Loucy (cell line): Measurements from ENCODE around the gene BMERB1.

Experiments
- H2AFZ ChIP-seq: fragments of 200-600 bp; sonication (generic); 2 replicates; pipeline ENCODE4 v1.6.0; 2016; ENCODE audit warnings: antibody characterized with exemption, mild to moderate bottlenecking, low read length, moderate library complexity
- H3F3A ChIP-seq: fragments of 200-600 bp; 2 replicates; pipeline ENCODE4 v1.6.0; 2016; ENCODE audit warnings: antibody characterized with exemption, low read depth, mild to moderate bottlenecking
- H3K27me3 ChIP-seq: fragments of 200-600 bp; sonication (generic); 2 replicates; pipeline ENCODE4 v1.6.1; 2014; ENCODE audit warnings: low read length, mild to moderate bottlenecking; ENCODE audit not compliant: insufficient read depth, poor library complexity, severe bottlenecking
- H3K36me3 ChIP-seq: fragments of 200-600 bp; sonication (generic); 2 replicates; pipeline ENCODE4 v1.6.1; 2016; ENCODE audit warnings: low read length; ENCODE audit not compliant: insufficient read depth
- H3K4me1 ChIP-seq: fragments of 200-600 bp; sonication (generic); 2 replicates; pipeline ENCODE4 v1.5.1; 2014; ENCODE audit warnings: low read length, mild to moderate bottlenecking; ENCODE audit not compliant: insufficient read depth, poor library complexity, severe bottlenecking
- H3K4me2 ChIP-seq: fragments of 200-600 bp; sonication (generic); 2 replicates; pipeline ENCODE4 v1.6.0; 2014; ENCODE audit warnings: antibody characterized with exemption, low read length, low read depth, mild to moderate bottlenecking; ENCODE audit not compliant: poor library complexity, severe bottlenecking
- H3K4me3 ChIP-seq: fragments of 200-600 bp; sonication (generic); 2 replicates; pipeline ENCODE4 v1.5.1; 2014; ENCODE audit warnings: low read length, mild to moderate bottlenecking, mixed read lengths; ENCODE audit not compliant: poor library complexity, severe bottlenecking
- H3K79me2 ChIP-seq: fragments of 200-600 bp; sonication (generic); 2 replicates; pipeline ENCODE4 v1.6.1; 2014; ENCODE audit warnings: low read length; ENCODE audit not compliant: insufficient read depth
- H3K9ac ChIP-seq: fragments of 200-600 bp; sonication (generic); 2 replicates; pipeline ENCODE4 v1.6.0; 2014; ENCODE audit warnings: mild to moderate bottlenecking, low read depth, low read length, moderate library complexity; ENCODE audit not compliant: poor library complexity, severe bottlenecking
- H3K9me2 ChIP-seq: fragments of 200-600 bp; sonication (generic); replicated peaks from 2 replicates; pipeline ENCODE4 v1.6.1; 2016; ENCODE audit warnings: low read depth, low read length, mixed read lengths
- H3K9me3 ChIP-seq: fragments of 200-600 bp; sonication (generic); 2 replicates; pipeline ENCODE4 v1.6.1; 2014; ENCODE audit warnings: mild to moderate bottlenecking, antibody characterized with exemption, low read length, low read depth; ENCODE audit not compliant: insufficient read depth
- H4K20me1 ChIP-seq: fragments of 200-600 bp; sonication (generic); 2 replicates; pipeline ENCODE4 v1.6.0; 2014; ENCODE audit warnings: antibody characterized with exemption, low read length, mild to moderate bottlenecking; ENCODE audit not compliant: insufficient read depth, poor library complexity, severe bottlenecking
- CTCF ChIP-seq: fragments of 200-600 bp; sonication (generic); conservative IDR thresholded peaks from 2 replicates; pipeline ENCODE4 v1.5.1; 2014; ENCODE audit warnings: mild to moderate bottlenecking, antibody characterized with exemption, low read length
- EZH2phosphoT487 ChIP-seq: fragments of 200-600 bp; IDR thresholded peaks from 2 replicates; pipeline ENCODE4 v1.6.1; 2018; ENCODE audit warnings: antibody characterized with exemption, mild to moderate bottlenecking, moderate library complexity, borderline replicate concordance

The BMERB1 gene

GRCh38 chr16:15529673-15530072 lies 95.3 kb downstream of the BMERB1 start:
- H3F3A ChIP-seq: no peaks in the 10 kb centered on the region
- H2AFZ ChIP-seq: no peak overlapping the region
- no peaks in the 10 kb centered on the region for H3K9me2 ChIP-seq
- H3K36me3 ChIP-seq: no peaks in the 10 kb centered on the region
- no peak overlapping the region for H3K4me3 ChIP-seq
- no peaks in the 10 kb centered on the region for H3K4me1 ChIP-seq
- H3K4me2 ChIP-seq: no peak overlapping the region
- no peaks in the 10 kb centered on the region for H3K27me3 ChIP-seq
- H3K9ac ChIP-seq: no peak overlapping the region
- H3K9me3 ChIP-seq: no peaks in the 10 kb centered on the region
- H3K79me2 ChIP-seq: no peaks in the 10 kb centered on the region
- TF ChIP-seq EZH2phosphoT487: no peak
- TF ChIP-seq CTCF: no peak
- H4K20me1 ChIP-seq: no peaks in the 10 kb centered on the region

GRCh38 chr16:15530085-15530484 lies 95.7 kb downstream of the BMERB1 start:
- H3K27me3 ChIP-seq: no peaks in the 10 kb centered on the region
- no peaks in the 10 kb centered on the region for H3K36me3 ChIP-seq
- TF ChIP-seq CTCF: no peak
- no peak for TF ChIP-seq EZH2phosphoT487
- no peaks in the 10 kb centered on the region for H3K9me2 ChIP-seq
- no peaks in the 10 kb centered on the region for H3K9me3 ChIP-seq
- H3K79me2 ChIP-seq: no peaks in the 10 kb centered on the region
- no peak overlapping the region for H3K9ac ChIP-seq
- no peaks in the 10 kb centered on the region for H3K4me1 ChIP-seq
- no peaks in the 10 kb centered on the region for H4K20me1 ChIP-seq
- H3K4me3 ChIP-seq: no peak overlapping the region
- H3F3A ChIP-seq: no peaks in the 10 kb centered on the region
- no peak overlapping the region for H2AFZ ChIP-seq
- H3K4me2 ChIP-seq: no peak overlapping the region

GRCh38 chr16:15532825-15533224 lies 98.4 kb downstream of the BMERB1 start:
- no peak overlapping the region for H3K9ac ChIP-seq
- H2AFZ ChIP-seq: no peak overlapping the region
- H3K9me2 ChIP-seq: no peaks in the 10 kb centered on the region
- no peaks in the 10 kb centered on the region for H3K36me3 ChIP-seq
- H3K79me2 ChIP-seq: no peaks in the 10 kb centered on the region
- H3K4me1 ChIP-seq: no peaks in the 10 kb centered on the region
- no peak overlapping the region for H3K4me2 ChIP-seq
- no peak overlapping the region for H3K4me3 ChIP-seq
- H3F3A ChIP-seq: no peaks in the 10 kb centered on the region
- no peaks in the 10 kb centered on the region for H3K27me3 ChIP-seq
- no peaks in the 10 kb centered on the region for H4K20me1 ChIP-seq
- TF ChIP-seq EZH2phosphoT487 (no peak), CTCF (no peak)
- H3K9me3 ChIP-seq: no peaks in the 10 kb centered on the region
